Dermis microvascular lymphatic vessel endothelial cell (primary cell): ENCODE results near the gene PPP1R10. TPM values are rescaled to one million over a fixed set of nuclear protein-coding genes. Genes with fewer than 3 reads are reported as not detected.

ENCODE experiments used
- DNase-seq, 2 donors: peaks; one replicate each; pipeline versions ENCODE4 v3.0.0 to v3.0.0-alpha.2; 2010; ENCODE audit warnings: low read depth in 2 of 2
- total RNA-seq: library from RNA; depleted of rRNA; stranded (reverse); fragments of >200 nt; gene quantifications from 2 replicates; pipeline ENCODE4 v1.2.1, GENCODE V29; 2014

PPP1R10 gene
- total RNA-seq, 1 donor from 2014 or later: 9.1 TPM

GRCh38 chr6:30619561-30619960, 2.5 kb upstream of the PPP1R10 start:
- no peak for DNase-seq

- no peak for DNase-seq
Measured at GRCh38 chr6:30618270-30618797, 1.3 kb upstream of the PPP1R10 start.

GRCh38 chr6:30617565-30618269, 674 bp upstream of the PPP1R10 start, which contains the start of gene MRPS18B:
TSS of gene MRPS18B (plus strand) at chr6:30617840. CDS start at chr6:30617866, 26 bp downstream.
- peak; percentile 98 for DNase-seq

- DNase-seq: peak in 1 of 2 donors; percentile 24
Measured at GRCh38 chr6:30615958-30616810, 859 bp downstream of the PPP1R10 start.

- DNase-seq: peak; percentile 27 to 83
Measured at GRCh38 chr6:30615219-30615957, 1.7 kb downstream of the PPP1R10 start.

GRCh38 chr6:30614843-30615218, 2.2 kb downstream of the PPP1R10 start:
- DNase-seq: peak; percentile 89 to 97

- no peak for DNase-seq
Measured at GRCh38 chr6:30614044-30614842, 2.8 kb downstream of the PPP1R10 start.

GRCh38 chr6:30613251-30614043, 3.6 kb downstream of the PPP1R10 start:
- DNase-seq: peak in 1 of 2 donors; percentile 22

GRCh38 chr6:30612687-30613248, 4.3 kb downstream of the PPP1R10 start:
- no peak for DNase-seq

GRCh38 chr6:30612213-30612612, 4.8 kb downstream of the PPP1R10 start:
- DNase-seq: peak in 1 of 2 donors; percentile 44

- DNase-seq: no peak
Measured at GRCh38 chr6:30611856-30612194, 5.2 kb downstream of the PPP1R10 start.

- no peak for DNase-seq
Measured at GRCh38 chr6:30611150-30611855, 5.7 kb downstream of the PPP1R10 start.

GRCh38 chr6:30610065-30610464, 7.0 kb downstream of the PPP1R10 start:
- no peak for DNase-seq

GRCh38 chr6:30603961-30604360, 13.1 kb downstream of the PPP1R10 start:
- DNase-seq: no peak

GRCh38 chr6:30601815-30602641, 15.0 kb downstream of the PPP1R10 start:
- no peak for DNase-seq

GRCh38 chr6:30601436-30601814, 15.6 kb downstream of the PPP1R10 start:
- DNase-seq: no peak

- DNase-seq: no peak
Measured at GRCh38 chr6:30600451-30600961, 16.5 kb downstream of the PPP1R10 start.
